Panc1 (cell line): ENCODE data around the gene IFNG.
"Not testable (repeated sequence)": the region's sequence is repeated elsewhere in the genome, so short reads cannot be mapped to it uniquely, and the experiment has no call there.

Experiments
- POLR2AphosphoS5 ChIP-seq: IDR thresholded peaks from 2 replicates; pipeline ENCODE4 v1.6.1; 2012; ENCODE audit warnings: mild to moderate bottlenecking, low read depth, low read length, moderate library complexity
- SIN3A ChIP-seq: IDR thresholded peaks from 2 replicates; pipeline ENCODE4 v1.6.1; 2012; ENCODE audit warnings: low read depth, mild to moderate bottlenecking, low read length, moderate library complexity, borderline replicate concordance; ENCODE audit not compliant: insufficient read depth
- TF ChIP-seq, protein P1 (sequence below): fragments of 450-650 bp; IDR thresholded peaks from 2 replicates; pipeline ENCODE4 v1.5.1; 2017; ENCODE audit warnings: mild to moderate bottlenecking
- TF ChIP-seq, protein P2 (sequence below), 2 experiments: IDR thresholded peaks; 2 replicates each; pipeline ENCODE4 v1.6.1; 2011 to 2012; ENCODE audit warnings: low read depth in 2 of 2, control low read depth in 1 of 2, low read length in 1 of 2, mild to moderate bottlenecking in 1 of 2, moderate library complexity in 1 of 2; ENCODE audit not compliant: insufficient read depth in 1 of 2

- TF ChIP-seq, protein P1, sequence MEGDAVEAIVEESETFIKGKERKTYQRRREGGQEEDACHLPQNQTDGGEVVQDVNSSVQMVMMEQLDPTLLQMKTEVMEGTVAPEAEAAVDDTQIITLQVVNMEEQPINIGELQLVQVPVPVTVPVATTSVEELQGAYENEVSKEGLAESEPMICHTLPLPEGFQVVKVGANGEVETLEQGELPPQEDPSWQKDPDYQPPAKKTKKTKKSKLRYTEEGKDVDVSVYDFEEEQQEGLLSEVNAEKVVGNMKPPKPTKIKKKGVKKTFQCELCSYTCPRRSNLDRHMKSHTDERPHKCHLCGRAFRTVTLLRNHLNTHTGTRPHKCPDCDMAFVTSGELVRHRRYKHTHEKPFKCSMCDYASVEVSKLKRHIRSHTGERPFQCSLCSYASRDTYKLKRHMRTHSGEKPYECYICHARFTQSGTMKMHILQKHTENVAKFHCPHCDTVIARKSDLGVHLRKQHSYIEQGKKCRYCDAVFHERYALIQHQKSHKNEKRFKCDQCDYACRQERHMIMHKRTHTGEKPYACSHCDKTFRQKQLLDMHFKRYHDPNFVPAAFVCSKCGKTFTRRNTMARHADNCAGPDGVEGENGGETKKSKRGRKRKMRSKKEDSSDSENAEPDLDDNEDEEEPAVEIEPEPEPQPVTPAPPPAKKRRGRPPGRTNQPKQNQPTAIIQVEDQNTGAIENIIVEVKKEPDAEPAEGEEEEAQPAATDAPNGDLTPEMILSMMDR: not testable (repeated sequence)
- not testable (repeated sequence) for TF ChIP-seq POLR2AphosphoS5, SIN3A
- TF ChIP-seq, protein P2, sequence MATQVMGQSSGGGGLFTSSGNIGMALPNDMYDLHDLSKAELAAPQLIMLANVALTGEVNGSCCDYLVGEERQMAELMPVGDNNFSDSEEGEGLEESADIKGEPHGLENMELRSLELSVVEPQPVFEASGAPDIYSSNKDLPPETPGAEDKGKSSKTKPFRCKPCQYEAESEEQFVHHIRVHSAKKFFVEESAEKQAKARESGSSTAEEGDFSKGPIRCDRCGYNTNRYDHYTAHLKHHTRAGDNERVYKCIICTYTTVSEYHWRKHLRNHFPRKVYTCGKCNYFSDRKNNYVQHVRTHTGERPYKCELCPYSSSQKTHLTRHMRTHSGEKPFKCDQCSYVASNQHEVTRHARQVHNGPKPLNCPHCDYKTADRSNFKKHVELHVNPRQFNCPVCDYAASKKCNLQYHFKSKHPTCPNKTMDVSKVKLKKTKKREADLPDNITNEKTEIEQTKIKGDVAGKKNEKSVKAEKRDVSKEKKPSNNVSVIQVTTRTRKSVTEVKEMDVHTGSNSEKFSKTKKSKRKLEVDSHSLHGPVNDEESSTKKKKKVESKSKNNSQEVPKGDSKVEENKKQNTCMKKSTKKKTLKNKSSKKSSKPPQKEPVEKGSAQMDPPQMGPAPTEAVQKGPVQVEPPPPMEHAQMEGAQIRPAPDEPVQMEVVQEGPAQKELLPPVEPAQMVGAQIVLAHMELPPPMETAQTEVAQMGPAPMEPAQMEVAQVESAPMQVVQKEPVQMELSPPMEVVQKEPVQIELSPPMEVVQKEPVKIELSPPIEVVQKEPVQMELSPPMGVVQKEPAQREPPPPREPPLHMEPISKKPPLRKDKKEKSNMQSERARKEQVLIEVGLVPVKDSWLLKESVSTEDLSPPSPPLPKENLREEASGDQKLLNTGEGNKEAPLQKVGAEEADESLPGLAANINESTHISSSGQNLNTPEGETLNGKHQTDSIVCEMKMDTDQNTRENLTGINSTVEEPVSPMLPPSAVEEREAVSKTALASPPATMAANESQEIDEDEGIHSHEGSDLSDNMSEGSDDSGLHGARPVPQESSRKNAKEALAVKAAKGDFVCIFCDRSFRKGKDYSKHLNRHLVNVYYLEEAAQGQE (IDR thresholded peaks at IDR 0.05; ENCODE audit: insufficient read depth in 1 of 2, low read depth in 2 of 2, low read length in 1 of 2): not testable (repeated sequence)
These were observed 49.6 kb upstream of the IFNG start for GRCh38 chr12:68209048-68209728.
